Lower lobe of right lung (tissue), 2 donors: Measurements from ENCODE around the gene SMYD4. TPM values are rescaled to one million over a fixed set of nuclear protein-coding genes. Genes with fewer than 3 reads are reported as not detected.
A peak's percentile ranks its signal among the peaks of the same experiment; 100 is the strongest.
"Not testable (repeated sequence)": the region's sequence is repeated elsewhere in the genome, so short reads cannot be mapped to it uniquely, and the experiment has no call there.

Source experiments
- ATAC-seq, 2 donors: fragments of 200-7000 bp; cut with Tn5 transposase; one replicate each; pipeline ENCODE4 v1.9.1; 2020 to 2022; ENCODE audit warnings: mild to moderate bottlenecking in 2 of 2, moderate library complexity in 2 of 2
- DNase-seq: peaks from one replicate; pipeline ENCODE4 v3.0.0-alpha.2; 2020
- H3K27ac ChIP-seq: fragments of 200-600 bp; one replicate; pipeline ENCODE4 v1.8.0; 2022
- H3K27me3 ChIP-seq: fragments of 200-600 bp; one replicate; pipeline ENCODE4 v1.8.0; 2022; ENCODE audit warnings: low read depth
- H3K36me3 ChIP-seq: fragments of 200-600 bp; one replicate; pipeline ENCODE4 v1.8.0; 2022; ENCODE audit warnings: mild to moderate bottlenecking
- H3K4me1 ChIP-seq: fragments of 200-600 bp; one replicate; pipeline ENCODE4 v1.8.0; 2022
- H3K4me3 ChIP-seq: fragments of 200-600 bp; one replicate; pipeline ENCODE4 v1.8.0; 2022; ENCODE audit warnings: mild to moderate bottlenecking
- H3K9me3 ChIP-seq: fragments of 200-600 bp; one replicate; pipeline ENCODE4 v1.8.0; 2022
- CTCF ChIP-seq: fragments of 200-600 bp; IDR thresholded peaks from one replicate; pipeline ENCODE4 v1.8.0; 2022; ENCODE audit warnings: antibody characterized with exemption, mild to moderate bottlenecking
- intact Hi-C: fragments of 100-400 bp; cut with DNase I; formaldehyde crosslinking; loops from one replicate; pipeline ENCODE4 v1.11.0; 2022
- total RNA-seq: library from RNA; stranded (reverse); fragmentation: NEBNext Ultra II Directional; extraction: Animal tissue kit (Norgen Biotek cat#: 25700); gene quantifications from one replicate; pipeline ENCODE4 v1.2.1, GENCODE V29; 2021
- donor health status: DM: no; HTN: yes; CAD: no; lungs with severe emphysema.

Gene SMYD4
- total RNA-seq, 1 donor from 2014 or later = 21.9 TPM

- Histone ChIP-seq H3K27ac (no peak overlapping the region), H3K27me3 (no peaks in the 10 kb centered on the region), H3K4me1 (no peaks in the 10 kb centered on the region), H3K9me3 (no peaks in the 10 kb centered on the region), H3K4me3 (no peak overlapping the region), H3K36me3 (peaks cover 27% of the 10 kb centered on the region)
- intact Hi-C loops = no loop called here
- TF ChIP-seq CTCF = peak; percentile 69
- ATAC-seq (peak; percentile 71 to 75), DNase-seq (peak; percentile 57)
These were observed 35.7 kb upstream of the SMYD4 start for GRCh38 chr17:1865252-1866037.

- Histone ChIP-seq H3K27me3 (no peaks in the 10 kb centered on the region), H3K4me1 (no peaks in the 10 kb centered on the region), H3K27ac (no peak overlapping the region), H3K36me3 (peaks cover 42% of the 10 kb centered on the region), H3K4me3 (no peak overlapping the region), H3K9me3 (no peaks in the 10 kb centered on the region)
- no peak for TF ChIP-seq CTCF
- ATAC-seq = no peak
- no peak for DNase-seq
- intact Hi-C loops = no loop called here
These were observed 31.8 kb upstream of the SMYD4 start for GRCh38 chr17:1861391-1862010.

- no peak for ATAC-seq
- intact Hi-C loops = no loop called here
- no peak overlapping the region for H3K27ac ChIP-seq
These were observed 31.3 kb upstream of the SMYD4 start for GRCh38 chr17:1860978-1861377.

GRCh38 chr17:1856462-1856861 is 26.8 kb upstream of the SMYD4 start:
- H3K27me3 ChIP-seq, H3K4me3 ChIP-seq, H3K27ac ChIP-seq, intact Hi-C loops, H3K4me1 ChIP-seq, H3K9me3 ChIP-seq, DNase-seq, ATAC-seq: not testable (repeated sequence)
- peaks cover 78% of the 10 kb centered on the region for H3K36me3 ChIP-seq

More at GRCh38 chr17:1860978-1861377, 31.3 kb upstream of the SMYD4 start:
- no peaks in the 10 kb centered on the region for H3K9me3 ChIP-seq
- H3K36me3 ChIP-seq = peaks cover 47% of the 10 kb centered on the region
- H3K4me1 ChIP-seq = no peaks in the 10 kb centered on the region
- TF ChIP-seq CTCF = no peak
- H3K4me3 ChIP-seq = no peak overlapping the region
- H3K27me3 ChIP-seq = no peaks in the 10 kb centered on the region
- DNase-seq = no peak

GRCh38 chr17:1853698-1854097 is 24.0 kb upstream of the SMYD4 start:
- H3K36me3 ChIP-seq = peaks cover 74% of the 10 kb centered on the region
- no peak overlapping the region for H3K4me3 ChIP-seq
- no peak overlapping the region for H3K27ac ChIP-seq
- H3K4me1 ChIP-seq = no peaks in the 10 kb centered on the region
- no peaks in the 10 kb centered on the region for H3K27me3 ChIP-seq
- TF ChIP-seq CTCF = no peak
- H3K9me3 ChIP-seq = no peaks in the 10 kb centered on the region
- no peak for DNase-seq
- intact Hi-C loops = no loop called here
- no peak for ATAC-seq

- no peak for ATAC-seq
- intact Hi-C loops = no loop called here
- H3K4me1 ChIP-seq = no peaks in the 10 kb centered on the region
- H3K36me3 ChIP-seq = peaks cover 80% of the 10 kb centered on the region
- H3K4me3 ChIP-seq = no peak overlapping the region
- TF ChIP-seq CTCF = no peak
- no peak overlapping the region for H3K27ac ChIP-seq
- no peaks in the 10 kb centered on the region for H3K9me3 ChIP-seq
- DNase-seq = no peak
- no peaks in the 10 kb centered on the region for H3K27me3 ChIP-seq
These were observed 22.6 kb upstream of the SMYD4 start for GRCh38 chr17:1852327-1852726.
